NCI-H2171 treated with DMSO at 0.1 percent for 48 hours (cell line): Measurements from ENCODE around the gene ATG10.
A peak's percentile ranks its signal among the peaks of the same experiment; 100 is the strongest.
"Not testable (repeated sequence)": the region's sequence is repeated elsewhere in the genome, so short reads cannot be mapped to it uniquely, and the experiment has no call there.

Source experiments
- DNase-seq: peaks from one replicate; lab custom pipeline; 2025; lab: John Stamatoyannopoulos, UW

ATG10 gene

DNA sequence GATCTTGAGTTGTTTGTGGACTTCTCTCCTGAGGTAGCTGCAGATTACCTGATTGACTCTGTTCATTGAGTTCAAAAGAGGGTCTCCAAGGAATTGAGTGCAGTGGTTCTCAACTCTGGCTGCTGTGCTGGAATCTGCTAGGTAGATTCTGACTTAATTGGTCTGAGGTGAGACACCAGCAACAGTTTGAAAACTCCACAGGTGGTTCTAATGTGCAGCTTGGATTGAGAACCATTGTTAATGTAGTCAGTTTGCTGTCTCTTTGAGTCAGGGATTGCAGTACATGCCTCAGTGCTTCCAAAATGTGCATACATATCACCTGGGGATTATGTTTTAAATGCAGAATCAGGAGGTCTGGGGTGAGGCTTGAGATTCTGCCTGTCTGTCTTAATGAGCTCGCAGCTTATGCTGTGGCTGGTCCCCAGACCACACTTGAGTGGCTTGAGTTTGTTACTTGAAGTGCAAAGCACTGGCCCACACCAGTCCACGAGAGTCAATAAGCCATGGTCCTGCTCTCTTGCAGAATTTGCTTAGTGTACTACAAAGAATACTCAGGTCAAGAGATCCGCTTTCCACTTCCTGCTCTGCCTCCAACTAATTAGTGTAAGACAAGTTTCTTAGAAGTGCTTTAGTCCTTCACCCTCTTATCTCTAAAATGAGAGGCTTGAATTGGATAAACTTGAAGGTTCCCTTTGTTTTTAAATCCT is 82.3 kb downstream of the ATG10 start:
- DNase-seq = no peak

DNA sequence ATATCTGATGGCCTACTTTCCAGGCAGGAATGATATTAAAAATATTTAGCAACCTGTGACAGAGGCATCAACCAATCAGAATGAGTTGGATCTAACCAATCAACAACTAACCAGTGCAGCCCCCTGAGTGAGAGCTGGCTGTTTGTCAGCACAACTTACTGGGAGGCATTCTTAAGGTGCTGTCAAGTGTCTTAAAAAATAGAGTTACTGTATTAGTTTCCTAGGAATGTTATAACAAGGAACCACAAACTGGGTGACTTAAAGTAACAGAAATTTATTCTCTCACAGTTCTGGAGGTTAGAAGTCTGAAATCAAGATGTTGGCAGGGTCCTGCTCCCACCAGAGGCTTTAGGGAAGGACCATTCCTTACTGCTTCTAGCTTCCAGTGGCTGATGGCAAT is 85.2 kb downstream of the ATG10 start:
- DNase-seq = no peak

DNA sequence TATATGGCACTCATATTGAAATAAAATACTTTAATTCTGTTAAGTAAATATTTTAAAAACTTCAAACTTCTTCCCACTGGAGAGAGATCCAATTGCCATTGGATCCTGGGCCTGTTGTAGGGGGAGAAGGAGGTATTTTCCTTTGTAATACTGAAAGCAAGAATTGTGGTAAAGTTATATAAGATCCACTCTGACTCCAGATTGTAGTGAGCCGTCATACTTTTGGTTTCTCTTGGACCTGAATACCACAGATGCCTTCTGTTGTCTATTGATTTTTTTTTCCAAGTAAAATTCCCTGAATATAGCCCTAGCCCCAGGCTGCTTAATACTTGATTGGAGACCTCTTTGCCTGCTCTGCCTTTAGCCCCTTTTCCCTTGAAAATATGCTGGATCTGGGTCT is 86.9 kb downstream of the ATG10 start:
- no peak for DNase-seq

DNA sequence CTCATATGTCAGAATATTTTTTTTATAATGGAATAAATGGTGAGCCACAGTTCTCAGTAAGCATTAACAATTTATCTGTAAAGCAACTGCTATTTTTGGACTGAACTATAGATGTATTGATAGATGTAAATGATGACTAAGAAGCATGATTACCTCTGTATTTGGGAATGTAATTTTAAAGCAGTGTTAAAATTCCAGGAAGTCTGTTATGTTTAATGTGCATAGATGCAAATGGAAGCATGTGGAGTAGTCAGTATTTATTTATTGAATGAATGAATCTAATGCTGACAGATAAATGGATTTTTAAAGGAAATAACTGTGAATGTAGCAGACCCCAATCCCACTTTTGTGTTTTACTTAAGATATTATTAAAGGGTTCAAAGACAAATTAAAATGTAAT is 95.0 kb downstream of the ATG10 start:
- DNase-seq = no peak

DNA sequence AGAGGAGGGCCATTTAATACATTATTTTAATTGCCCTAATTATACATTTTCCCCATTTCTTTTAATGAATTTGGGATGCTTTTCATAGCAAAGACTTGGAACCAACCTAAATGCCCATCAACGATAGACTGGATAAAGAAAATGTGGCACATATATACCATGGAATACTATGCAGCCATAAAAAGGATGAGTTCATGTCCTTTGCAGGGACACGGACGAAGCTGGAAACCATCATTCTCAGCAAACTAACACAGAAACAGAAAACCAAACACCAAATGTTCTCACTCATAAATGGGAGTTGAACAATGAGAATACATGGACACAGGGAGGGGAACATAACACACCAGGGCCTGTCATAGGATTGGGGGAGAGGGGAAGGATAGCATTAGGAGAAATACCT is 96.2 kb downstream of the ATG10 start:
- DNase-seq = not testable (repeated sequence)

DNA sequence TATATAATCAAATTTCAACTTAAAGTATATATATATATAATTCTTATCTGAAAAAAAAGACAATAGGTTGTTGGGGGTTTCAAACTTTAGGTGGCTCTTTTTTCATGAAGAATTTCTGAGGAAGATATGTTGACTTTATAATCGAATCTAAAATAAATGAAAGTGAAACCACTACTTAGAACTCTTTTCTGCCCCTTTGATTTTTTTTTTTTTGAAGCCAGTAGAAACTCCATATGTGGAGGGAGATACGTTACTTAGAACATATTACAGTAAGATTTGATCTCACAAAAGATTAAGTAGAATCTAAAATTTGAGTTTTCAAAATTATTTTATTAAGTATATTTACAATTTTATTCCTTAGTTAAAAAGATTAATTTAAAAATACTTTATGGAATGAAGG is 96.9 kb downstream of the ATG10 start:
- no peak for DNase-seq

DNA sequence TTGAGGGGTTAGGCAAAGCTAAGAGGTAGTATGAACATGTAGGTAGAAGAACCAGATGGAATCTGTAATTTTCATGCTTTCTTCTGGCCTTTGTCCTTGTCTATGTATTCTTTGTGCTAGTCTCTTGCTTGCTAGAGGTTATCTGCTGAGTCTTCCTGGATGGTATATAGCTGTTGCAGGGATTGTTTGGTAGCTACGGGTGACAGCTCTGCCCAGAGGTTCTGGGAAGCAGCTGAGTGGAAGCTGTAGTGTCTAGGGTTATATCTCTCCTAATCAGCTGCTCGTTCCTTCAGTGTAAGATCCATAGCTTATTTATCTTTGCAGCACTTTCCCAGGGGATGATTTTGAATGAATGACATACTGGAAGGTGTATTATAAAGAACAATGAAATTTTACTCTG is 100.3 kb downstream of the ATG10 start:
- DNase-seq = no peak

DNA sequence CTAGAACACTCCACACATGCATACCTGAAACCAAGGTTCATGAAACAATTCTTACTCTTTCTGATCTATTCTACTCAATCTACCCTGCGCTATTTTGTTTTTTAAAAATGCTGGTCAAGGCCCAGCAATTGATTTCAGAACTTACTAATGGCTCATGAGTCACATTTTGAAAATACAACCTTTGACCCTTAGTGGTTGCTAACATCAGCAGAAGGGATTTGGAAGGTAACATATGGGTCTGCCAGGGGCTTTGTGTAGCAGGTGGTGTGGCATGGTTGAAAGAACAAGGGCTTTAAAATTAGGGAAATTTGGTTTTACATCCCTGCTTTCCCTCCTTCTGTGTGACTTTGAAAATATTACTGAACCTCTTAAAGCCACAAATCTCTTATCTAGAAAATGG is 101.4 kb downstream of the ATG10 start:
- DNase-seq = peak; percentile 77

DNA sequence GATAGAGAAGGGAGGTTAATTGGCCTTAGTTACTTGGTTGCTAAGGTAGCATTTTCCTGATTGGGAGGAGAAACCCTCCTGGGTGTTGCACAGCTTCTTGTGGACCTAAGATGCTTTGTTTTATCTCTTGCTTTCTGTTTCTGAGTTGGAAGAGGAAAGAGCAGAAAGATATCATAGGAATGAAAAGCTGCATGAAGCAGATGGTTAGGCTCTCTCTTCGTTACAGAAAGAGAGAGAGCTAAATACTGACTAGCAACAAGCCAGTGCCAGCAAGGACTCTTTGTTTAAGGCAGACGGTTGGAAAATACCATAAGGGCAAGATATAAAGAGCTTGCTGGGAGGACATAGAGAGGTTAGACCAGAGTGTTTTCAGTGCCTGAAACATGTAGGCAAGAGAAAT is 103.1 kb downstream of the ATG10 start:
- peak; percentile 58 for DNase-seq

DNA sequence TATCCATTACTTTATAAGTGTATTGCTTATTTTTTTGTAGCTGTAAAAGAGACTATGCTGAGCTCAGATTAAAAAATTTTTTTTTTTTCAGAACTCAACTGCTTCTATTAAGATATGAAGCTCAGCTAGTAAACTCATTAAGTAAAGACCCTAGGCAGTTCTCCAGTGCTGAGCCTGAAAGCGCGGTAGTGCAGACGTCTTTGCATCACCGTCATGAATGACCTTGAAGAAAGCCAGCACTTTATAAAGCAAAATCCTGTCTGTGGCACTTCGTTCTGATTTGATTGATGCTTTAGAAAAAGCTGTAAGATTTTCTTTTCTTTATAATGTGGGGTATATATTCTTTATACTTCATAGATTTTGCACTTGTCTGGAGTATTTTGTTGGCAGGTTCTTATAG is 105.7 kb downstream of the ATG10 start:
- no peak for DNase-seq

DNA sequence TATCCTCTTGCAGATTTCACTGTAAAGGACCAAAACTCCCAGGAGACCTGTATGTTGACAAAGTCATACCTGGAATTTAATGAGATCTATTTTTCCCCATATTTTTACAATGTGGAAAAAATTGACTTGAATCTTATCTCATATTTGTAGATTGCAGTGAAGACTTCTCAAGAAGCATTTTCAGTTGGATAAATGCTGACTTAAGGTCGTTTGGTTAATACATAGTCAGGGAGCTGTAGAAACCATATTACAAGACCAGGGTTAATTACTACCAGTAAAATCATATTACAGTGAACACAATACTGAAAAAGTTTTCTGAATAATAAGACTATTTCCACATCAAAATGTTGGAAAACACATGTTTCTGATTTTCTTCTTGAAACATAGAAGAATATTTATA is 119.8 kb downstream of the ATG10 start:
- DNase-seq = no peak

DNA sequence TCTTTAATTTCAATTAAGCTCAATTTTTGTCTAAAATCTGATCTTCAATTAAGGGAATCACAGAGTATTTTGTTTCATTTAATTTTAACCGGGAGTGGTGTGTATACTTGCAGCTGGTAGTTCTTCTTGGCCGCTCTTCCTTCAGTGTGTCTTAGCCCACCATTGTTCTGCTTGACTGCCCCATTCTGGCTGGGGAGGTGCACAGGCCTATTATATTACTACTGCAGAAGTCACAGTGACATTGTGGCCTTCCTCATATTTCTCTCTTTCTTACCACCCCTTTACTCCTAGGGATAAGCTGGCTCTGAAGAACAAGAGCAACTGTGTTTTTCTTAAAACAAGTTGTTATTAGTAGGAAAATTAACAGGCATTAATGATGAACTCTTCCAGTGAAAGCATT is 123.7 kb downstream of the ATG10 start:
- peak; percentile 47 for DNase-seq

DNA sequence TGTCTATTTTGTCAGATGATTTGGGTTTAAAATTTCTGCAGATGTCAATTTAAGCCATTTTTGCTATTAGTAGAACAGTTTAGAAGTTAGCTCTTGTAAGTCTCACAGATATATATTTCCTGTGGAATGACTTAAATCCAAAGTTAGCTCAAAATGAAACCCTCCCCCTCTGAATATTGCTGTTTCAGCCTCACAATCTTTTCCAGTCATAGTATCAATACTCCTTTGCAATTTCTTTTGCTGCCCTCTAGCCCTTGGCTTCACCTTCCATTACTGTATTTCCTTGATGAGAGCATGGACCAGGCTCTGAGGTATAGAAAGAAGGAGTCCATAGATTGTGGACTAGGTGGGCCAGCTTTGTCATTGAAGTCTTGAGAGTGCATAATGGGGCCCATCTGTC is 124.4 kb downstream of the ATG10 start:
- DNase-seq = no peak

DNA sequence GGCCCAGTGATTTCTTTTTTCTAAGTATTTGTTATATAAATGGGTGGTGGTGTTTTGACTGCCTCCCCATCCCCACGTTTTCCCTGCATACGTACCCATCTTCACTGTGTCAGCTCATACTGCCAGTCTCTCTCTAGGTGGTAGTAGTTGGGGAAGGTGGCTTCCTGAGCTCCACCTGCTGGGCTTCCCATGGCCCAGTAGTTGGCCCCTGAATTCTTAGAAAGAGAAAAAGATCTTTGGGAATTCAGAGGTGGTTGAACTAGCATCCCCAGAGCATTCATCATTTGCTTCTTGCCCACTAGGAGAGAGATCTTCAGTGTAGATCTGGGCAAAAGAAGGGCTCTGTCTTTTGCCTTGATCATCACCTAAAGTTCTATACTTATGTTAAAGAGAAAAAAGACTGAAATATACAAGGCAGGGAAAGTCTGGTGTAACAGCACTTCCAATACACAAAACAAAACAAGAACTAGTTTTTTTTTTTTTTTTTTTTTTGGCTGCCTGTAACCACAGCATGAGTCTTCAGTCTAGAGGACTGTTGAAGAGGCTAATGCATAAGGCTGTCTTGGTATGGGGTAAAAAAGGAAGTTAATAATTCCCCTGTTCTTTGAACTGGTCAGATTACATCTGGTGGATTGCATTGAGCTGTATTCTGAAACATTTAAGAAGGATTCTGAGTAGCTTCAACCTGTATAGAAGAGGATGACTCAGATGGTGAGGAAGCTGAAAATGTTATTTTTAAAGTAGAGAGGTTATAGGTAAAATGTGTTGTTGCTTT is 128.7 kb downstream of the ATG10 start:
- no peak for DNase-seq

DNA sequence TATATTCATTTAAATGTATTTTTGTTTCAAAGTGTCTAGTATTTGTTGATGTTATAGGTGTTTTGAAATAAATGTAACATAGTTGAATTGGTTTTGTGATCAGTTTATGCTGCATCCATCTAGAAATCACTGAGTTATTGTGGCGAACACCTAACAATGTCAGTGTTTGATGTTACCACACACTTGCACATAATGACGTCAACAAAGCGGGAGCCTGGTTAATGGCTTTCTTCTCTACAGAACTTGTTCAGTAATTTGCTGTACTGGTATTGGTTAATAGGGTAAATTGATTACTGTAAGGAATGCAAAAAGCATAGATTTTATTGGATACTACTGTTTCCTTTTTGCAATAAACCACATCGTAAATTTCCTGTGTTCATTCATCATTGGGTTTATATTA is 133.0 kb downstream of the ATG10 start:
- DNase-seq = no peak

DNA sequence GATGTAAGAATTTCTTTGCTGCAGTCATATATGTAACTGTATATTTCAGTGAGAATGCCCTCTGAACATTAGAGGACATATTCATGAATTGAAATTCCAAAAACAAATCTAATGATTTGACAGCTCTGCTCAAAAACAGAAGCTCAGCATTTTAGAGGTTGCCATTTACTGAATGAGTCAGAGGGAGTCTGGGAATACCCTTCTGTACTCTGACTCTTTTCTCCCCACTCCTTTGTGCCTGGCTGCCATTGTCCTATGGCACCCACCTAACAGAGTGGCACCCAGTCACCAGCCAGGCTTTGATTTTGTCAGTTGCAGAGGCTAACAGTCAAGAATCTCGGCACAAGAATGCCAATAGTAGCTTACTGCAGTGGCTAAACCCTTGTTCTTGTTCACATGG is 133.6 kb downstream of the ATG10 start:
- no peak for DNase-seq

DNA sequence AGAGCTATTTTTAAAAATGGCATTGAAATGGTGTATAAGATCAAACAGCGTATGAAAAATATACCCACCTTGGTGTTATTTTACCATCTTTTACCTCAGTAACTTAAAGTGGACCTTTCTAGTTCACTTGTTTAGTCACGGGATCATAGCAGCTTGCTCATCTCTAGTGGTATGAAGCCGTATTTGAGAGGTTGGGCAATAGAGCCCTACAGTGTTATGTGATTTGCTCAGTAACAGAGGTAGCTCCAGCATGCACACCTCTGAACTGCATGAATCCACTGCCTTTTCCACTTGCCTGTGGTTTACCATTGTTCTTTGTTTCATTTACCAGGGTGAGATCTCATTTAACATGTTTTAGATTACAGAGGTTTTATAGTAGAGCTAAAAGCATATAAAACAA is 134.4 kb downstream of the ATG10 start:
- DNase-seq = no peak

DNA sequence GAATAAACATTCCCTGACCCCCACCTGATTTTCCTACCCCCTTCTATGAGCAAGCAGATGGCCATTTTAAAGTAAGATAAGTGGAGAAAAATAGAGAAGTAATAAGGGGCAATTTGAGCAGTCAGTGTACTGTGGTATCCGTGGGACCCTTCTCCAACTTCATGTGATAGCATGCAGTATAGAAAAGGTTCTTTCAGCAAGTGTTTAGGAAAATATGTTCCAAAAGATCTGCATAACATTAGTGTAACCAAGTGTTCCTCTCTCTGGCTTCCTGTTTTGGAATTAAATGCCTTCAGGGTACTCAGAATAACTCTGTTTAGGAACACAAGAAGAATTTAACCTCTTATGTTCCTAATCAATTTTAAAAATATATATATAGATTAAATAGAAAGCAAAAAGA is 134.9 kb downstream of the ATG10 start:
- DNase-seq = no peak

DNA sequence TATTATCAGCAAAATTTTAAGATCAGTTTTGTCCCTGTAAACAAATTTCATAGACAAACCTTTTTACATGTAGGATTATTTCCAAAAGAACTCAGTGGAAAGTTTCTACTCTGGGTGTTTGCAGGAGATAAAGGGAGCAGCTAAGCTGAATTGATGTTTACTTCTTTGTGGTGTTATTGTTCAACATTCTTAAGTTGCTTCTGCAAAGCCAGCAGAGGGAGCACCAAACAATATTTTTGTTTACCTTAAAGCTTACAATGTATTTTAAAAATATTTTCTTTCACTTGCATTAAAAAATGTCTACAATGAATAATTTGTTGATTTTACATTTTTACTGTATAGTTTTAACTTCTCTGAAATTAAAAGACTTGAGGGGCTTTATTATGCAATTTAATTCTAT is 135.4 kb downstream of the ATG10 start:
- no peak for DNase-seq

DNA sequence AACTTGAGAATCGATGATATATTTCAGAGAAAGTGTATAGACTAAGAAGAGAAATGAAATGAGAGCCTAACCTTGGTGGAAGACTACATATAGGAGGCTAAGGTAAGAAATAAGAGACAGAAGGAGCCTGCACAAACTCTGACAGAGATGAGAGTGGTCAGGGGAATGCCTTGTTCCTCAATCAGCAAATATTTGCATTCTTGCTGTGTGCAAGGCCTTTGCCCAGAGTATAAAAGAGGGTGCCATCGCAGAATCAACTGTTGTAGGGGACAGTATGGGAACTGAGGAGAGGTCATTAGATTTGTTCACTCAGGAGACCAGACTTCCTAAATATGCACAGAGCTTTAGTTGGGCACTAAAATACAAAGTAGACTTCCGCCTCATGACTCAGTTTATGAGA is 137.2 kb downstream of the ATG10 start:
- DNase-seq = no peak

DNA sequence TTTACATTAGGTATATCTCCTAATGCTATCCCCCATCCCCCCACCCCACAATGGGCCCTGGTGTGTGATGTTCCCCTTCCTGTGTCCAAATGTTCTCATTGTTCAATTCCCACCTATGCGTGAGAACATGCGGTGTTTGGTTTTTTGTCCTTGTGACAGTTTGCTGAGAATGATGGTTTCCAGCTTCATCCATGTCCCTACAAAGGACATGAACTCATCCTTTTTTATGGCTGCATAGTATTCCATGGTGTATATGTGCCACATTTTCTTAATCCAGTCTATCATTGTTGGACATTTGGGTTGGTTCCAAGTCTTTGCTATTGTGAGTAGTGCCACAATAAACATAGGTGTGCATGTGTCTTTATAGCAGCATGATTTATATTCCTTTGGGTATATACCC is 138.1 kb downstream of the ATG10 start:
- DNase-seq = not testable (repeated sequence)

DNA sequence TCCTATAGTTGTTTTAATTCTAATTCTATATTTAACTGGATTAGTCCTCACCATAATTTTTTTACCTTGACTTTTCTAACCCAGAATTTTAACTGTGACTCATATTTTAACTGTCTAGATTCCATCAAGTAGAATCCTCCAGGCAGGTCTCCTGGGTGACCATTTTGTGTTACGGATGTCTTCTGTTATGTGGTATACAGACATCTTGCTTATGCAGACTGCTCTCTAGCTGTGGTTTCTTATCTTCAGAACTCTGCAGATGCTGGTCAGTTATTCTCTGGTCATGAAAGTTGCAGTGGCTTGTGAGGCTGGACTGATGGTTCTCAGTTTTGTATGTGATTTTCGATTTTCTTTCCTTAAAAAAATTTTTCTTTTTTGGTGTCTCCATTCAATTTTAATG is 139.4 kb downstream of the ATG10 start:
- no peak for DNase-seq

DNA sequence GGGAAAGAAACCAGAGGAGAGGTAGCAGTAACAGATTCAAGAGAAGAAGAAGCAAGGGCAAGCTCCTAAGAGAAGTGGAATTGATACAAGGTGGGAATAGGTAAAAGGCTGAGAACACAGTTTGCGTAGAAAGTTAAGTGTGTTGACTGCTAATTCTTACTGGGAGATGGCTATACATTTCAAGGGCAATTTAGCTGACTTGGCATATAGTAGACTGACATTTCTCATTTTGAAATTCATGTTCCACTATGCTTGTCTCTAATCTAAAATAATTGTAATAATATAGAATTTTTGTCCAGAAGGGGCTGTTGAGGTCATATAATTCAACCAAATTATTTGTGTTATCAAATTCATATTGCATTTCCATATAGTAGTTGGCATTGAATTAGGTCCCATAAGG is 144.0 kb downstream of the ATG10 start:
- no peak for DNase-seq

DNA sequence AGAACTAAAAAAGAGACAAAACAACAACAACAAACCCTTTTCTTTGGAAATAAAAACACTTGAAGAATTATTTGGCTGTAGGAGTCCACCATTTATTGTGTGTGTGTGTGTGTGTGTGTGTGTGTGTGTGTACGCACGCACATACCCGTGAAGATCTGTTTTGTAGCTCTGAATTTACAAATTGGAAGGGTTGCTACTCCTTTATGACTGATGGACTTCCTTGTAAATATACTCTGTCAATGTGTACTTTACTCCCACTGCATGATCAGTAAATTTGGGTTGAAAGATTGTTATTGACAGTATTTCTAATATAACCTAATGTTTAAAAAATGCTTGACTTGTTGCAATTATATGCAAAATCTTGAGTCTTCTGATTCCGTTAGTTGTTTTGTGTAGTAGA is 148.1 kb downstream of the ATG10 start:
- no peak for DNase-seq
